ENCODE measurements around the gene KIDINS220.

KIDINS220 gene

DNA sequence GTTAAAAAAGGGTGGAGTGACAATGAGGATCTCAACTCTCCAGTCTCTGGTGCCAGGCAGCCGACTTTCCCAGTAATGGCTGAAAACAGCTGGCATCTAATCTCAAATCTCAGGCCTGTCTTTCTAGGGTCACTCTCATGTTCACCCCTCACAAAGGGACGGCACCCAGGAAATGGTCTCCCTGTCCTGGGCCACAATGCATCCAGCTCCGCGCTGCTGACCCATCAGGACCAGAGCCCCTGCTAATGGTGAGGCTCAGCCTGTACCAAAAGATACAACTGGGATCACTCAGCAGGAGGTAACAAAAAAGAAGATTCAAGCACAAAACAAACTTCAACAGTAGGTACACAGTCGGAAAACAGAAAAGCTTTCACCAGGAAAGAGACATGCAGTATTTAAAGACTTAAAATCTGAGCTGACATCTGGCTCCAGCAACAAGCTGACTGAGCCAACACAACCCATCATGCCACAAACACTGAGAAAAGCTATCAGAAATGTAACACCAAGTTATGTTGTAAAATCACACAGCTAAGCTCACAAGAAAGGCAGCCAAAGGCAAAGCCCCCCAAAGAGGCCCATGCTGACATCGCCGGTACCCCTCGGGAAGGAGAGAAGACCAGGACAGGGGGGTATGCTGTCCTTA is 13.6 kb upstream of the KIDINS220 start:
- no peak for DNase-seq

DNA sequence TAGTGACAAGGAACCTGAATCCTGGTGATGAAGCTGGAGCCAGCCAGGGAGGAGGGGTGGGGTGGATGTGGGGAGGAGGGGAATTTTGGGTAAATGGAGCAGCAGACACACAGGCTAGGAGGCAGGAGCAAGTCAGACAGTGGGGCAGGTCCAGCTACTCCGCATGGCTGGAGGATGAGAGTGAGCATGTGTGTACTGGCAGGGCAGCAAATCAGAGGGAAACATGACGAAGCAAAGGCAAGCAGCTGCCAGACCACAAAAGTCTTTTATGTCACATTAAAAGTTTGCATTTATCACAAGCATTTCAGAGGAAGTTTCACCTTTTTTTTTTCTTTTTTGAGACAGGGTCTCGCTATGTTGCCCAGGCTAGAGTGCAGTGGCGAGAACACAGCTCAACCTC is 11.9 kb upstream of the KIDINS220 start:
- DNase-seq = no peak

DNA sequence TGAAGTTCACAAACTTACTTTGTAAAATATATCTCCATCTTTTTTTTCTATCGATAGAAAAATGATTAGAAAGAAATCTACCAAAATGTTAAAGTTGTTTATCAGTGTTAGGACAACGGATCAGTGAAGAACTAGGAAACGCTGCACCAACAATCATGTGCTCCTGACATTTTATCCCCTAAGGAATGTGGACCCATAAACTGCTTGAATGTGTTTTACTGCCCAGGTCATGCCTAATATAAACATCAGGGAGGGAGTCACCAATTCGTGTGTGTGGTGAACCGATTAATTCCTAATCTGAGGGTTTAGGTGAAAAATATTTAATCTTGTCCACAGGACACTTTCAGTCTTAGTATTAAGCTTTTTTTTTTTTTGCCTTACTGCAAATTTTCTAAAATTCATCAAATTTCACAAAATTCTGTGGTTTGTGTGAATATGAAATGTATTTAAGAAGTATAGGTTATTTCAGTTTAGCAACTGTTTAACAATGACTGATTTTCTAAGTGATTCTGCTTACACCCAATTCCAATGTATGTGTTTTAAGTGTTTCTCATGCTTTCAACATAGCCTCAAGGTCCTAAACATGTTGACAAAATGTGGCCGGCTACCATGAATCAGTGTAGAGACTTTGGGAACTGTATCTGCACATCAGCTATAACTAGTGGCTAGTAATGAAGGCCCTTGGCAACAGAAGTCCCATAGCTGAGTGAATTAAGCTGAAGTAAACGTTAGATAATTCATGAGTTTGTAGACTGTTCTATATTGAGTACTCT is 11.1 kb upstream of the KIDINS220 start:
- DNase-seq = no peak

DNA sequence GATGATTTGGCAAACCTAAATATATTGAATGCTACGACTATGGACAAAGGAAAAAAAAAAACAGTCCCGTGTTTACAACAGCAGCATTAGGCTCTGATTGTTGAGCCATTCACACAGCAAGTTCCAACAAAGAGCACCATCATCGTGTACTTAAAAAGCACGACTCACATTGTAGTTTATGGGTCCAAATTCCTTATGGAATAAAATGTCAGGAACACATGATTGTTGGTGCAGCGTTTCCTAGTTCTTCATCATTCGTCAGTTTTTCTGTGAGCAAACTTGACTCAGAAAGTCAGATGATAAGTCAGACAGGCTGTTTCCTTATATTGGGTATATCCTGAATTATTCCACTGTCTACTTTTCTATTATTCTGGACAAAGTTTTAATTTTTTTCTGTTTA is 10.0 kb upstream of the KIDINS220 start:
- DNase-seq = no peak

DNA sequence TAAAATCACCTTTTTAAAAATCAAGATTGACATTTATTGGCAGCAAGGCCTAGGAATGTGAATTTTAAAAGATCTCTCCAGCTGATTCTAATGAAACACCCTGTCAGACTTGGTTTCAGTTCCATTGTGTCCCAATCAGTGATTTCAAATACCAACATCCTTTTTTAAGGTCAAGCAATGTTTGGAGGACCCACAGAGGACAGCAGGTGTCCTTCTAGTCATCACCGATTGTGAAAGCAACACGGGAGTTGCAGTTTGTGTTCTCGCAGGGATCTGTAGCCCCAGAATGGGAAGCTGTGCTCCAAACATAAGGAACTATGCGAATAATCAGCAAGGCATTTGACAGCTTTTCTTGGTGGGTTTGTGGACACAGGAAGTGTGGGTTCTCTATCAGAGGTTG is 4.5 kb upstream of the KIDINS220 start:
- DNase-seq = no peak

DNA sequence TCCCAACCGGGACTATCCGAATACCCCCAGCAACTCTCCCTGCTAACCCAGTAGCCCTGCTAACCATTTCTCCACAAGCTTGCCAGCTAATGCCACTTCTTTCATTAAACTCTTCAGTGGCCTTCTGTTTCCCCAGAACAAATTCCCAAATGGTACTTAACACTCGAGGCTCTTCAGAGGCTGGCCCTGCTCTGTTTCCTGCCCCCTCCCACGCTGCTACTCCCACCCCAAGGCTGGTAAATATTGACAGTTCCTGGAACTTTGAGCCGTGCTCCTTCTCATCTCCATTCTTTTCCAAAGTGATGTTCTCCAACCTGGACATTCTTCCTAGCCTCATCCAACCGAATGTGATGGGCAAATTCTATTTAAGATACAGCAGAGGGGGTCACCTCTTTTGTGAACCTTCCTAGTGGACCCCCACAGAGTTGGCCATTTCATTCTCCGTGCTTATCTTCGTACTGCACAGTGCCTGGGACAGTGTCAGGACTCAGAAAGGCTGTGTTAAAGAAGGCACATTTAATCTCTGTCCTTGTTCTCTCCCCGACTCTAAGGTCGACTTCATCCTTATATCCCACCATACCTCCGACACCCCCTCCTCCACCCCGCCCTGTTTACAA is 3.2 kb upstream of the KIDINS220 start:
- DNase-seq = no peak

DNA sequence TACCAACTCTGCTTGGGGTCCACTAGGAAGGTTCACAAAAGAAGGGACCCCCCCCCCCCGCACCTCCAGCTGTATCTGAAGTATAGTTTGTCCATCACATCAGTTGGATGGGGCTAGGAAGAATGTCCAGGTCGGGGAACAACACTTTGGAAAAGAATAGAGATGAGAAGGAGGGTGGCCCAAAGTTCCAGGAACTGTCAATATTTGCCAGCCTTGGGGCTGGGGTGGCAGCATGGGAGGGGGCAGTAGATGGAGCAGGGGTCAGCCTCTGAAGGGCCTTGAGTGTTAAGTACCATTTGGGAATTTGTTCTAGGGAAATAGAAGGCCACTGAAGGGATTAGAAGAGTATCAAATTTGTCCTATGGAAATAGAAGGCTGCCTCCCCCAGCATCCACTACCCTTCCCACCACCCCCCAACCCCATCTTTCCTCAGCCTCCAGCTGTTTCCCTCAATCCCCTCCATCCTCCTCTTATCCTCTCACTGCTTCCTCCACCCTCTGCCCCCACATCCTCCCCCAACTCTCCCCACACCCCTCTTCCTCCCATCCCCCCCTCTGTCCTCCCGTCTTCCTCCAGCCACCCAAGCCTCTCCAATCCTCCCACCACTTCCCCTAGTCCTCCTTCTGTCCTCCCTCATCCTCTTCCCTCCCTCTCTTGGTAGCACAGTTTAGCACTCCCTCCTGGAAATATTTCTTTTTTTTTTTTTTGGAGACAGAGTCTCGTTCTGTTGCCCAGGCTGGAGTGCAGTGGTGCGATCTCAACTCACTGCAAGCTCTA is 2.0 kb upstream of the KIDINS220 start:
- DNase-seq = no peak

DNA sequence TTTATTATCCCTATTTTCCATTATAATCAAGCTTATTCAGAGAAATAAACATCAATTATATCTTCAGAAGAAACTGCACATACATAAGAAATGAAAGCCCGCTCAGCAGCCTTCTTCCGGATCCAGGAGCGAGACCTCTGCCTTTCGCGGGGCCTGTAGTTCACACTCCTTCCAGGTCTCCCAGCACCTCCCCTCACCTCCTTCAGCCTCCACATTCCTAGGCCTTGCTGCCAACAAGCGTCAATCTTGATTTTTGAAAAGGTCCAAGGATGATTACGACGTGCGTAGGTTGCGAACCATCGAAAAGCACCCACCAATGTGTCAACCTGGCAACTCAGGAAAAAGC is 355 bp upstream of the KIDINS220 start:
- no peak for DNase-seq

DNA sequence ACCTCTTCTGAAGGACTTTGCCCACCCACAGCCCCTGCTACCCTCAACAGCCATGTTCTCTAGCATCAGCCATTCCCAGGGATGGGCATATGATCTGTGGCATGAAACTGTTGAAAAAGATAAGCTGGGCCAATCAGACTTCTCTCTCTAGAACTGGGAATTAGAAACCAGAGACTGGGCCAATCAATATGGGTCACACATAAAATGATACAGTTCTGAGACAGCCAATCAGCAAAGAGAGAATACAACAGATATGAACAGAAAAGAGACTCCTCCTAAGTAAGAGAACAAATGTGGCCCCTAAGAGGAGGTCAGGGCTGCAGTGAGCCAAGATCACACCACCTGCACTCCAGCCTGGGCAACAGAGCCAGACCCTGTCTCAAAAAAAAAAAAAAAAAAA is 2.1 kb downstream of the KIDINS220 start:
- no peak for DNase-seq

DNA sequence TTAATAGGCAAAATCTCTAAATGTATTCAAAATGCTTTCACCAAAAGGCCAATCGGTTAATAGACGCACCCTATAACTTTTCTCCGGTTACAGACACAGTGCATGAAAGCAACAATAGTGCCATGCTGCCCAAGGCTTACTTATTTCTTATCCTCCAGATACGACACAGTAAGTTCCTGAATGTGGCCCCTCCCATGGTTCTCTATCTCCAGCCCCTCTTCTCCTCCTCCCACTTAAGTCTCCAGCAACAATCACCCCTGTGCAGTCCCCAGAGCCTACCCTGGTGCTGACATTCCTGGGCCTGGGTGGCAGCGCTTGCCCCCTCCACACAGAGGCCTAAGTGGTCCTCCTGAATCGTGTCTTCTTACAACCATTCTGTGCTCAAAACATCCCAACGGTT is 3.6 kb downstream of the KIDINS220 start:
- DNase-seq = no peak

DNA sequence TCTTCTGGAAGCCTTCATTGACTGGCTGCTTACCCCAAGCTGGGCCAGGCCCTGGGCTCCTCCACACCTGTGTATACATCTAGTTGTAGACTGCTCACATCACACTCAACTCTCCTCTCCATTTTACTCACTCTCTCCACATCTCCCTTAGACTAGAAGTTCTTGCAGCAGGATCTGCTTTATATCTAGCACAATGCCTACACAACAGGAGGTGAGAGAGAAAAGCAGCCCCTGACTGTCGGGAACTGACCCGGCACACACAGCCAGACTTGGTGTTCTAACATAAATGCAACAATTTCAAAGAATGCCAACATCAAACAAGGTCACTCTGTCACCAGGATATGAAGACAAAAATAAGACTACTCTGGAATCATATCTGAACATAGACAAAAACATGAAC is 5.9 kb downstream of the KIDINS220 start:
- DNase-seq = no peak

DNA sequence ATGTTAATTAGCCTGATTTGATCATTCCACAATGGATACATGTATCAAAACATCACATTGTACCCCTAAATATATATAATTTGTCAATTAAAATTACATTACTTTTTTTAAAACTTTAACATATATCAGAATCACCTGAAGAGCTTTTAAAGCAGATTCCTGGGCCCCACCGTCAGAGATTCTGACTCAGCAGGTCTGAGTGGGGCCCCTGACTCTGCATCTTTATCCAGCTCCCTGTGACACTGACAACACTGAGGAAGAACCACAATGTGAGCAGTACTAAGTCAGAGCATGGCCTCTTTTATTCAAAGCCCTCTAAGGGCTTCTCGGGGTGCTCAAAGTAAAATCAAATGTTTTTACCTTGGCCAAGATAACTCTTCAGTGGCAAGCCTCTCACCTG is 9.7 kb downstream of the KIDINS220 start:
- DNase-seq = no peak

DNA sequence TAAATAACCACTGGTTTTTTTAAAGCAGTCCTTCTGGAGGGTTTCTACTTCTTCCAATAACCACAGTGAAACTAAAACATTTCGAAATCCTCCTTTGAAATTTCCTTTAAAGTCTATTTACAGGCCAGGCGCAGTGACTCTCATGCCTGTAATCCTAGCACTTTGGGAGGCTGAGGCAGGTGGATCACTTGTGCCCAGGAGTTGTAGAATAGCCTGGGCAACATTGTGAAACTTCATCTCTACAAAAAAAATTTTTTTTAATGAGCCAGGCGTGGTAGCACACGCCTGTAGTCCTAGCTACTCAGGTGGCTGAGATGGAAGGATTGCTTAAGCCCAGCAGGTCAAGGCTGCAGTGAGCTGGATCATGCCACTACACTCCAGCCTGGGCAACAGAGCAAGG is 15.2 kb downstream of the KIDINS220 start:
- no peak for DNase-seq

DNA sequence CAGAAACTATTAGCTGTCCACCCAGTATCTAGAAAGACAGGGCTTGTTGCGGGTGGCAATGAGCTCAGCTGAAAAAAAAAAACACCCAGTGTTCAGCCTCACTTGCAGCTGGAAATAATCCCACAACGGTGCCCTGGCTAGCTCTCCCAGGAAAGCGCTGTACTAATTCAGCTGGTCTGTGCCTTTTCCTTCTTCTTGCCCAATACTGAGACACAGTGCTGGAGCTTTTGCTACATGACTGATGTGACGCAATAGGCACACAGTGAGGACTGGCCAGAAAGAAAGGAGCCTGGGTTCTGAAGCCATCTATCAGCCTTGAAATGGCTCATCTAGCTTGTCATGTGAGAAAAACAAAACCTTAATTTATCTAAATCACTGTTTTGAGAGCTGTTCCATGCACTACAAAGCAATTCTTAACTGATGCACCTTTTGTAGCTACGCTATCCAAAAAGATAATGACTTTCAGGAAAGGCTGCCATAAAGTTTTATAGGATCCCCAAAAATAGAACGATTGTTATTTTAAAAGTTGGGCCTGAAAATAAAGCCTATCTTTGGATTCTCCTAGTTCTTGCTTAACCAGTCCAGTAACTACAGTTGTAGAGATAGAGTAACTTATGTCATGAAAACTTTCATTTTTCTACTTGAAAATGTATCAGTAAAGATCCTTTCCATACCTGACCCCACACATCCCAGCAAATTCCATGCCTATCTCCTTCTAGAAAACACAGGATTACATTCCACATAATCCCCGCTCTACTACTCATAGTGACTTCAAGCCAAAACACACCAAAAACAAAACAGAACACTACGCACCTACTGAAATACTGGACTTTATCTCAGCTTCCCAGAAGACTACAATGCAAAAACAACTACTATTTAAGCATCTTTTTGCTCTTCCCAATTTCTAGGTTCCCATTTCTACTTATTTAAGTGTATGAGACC is 15.9 kb downstream of the KIDINS220 start:
- no peak for DNase-seq

DNA sequence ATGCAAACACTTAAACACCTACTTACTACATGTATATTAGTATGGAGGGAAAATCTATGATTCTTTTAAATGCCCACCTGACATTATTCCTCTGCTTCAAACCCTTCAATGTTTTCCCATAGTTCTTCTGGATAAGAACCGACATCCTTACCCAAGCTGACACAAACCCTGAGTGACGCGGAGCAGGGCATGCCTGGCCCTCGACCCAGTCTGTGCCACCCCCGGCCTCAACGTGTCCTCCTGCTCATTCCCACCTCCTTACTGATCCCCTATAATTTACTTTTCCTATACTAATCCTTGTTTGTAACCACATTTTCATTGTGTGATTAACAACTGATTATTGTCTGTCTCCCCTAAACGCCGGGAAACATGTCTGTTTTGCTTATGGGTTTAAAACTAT is 17.5 kb downstream of the KIDINS220 start:
- DNase-seq = no peak

DNA sequence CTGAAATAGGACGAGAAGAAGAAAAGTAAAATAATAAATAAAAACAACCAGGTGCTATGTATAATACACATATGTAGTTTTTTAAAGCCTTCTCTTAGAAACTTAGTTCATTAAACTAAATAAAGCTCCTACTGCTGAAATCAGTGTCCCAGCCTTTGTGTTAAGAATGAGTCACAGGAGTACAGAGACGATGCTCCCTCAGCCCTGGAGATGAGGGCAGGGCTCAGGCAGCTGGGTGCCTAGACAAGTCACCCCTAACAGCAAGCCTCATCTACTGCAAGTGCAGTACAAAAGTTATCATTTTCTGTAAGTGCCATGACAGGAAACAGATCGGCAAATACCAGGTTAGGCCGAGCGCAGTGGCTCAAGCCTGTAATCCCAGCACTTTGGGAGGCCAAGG is 18.2 kb downstream of the KIDINS220 start:
- DNase-seq = no peak

DNA sequence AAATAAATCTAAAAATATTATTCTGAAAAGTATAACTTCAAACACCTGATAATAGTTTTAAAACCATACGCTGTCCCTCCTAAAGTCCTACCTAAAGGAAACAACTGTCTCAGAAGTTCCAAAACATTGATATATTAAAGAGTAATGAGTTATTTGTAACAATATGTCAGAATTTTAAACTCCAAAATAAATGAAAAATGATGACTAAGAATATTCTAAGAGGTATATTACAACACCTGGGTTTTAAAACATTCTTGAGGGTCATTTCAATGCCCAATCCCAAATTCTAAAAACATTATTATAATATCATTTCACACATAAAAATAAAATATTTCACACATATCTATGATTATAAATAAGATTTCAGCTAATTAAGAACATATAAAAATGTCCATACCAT is 20.2 kb downstream of the KIDINS220 start:
- DNase-seq = no peak

DNA sequence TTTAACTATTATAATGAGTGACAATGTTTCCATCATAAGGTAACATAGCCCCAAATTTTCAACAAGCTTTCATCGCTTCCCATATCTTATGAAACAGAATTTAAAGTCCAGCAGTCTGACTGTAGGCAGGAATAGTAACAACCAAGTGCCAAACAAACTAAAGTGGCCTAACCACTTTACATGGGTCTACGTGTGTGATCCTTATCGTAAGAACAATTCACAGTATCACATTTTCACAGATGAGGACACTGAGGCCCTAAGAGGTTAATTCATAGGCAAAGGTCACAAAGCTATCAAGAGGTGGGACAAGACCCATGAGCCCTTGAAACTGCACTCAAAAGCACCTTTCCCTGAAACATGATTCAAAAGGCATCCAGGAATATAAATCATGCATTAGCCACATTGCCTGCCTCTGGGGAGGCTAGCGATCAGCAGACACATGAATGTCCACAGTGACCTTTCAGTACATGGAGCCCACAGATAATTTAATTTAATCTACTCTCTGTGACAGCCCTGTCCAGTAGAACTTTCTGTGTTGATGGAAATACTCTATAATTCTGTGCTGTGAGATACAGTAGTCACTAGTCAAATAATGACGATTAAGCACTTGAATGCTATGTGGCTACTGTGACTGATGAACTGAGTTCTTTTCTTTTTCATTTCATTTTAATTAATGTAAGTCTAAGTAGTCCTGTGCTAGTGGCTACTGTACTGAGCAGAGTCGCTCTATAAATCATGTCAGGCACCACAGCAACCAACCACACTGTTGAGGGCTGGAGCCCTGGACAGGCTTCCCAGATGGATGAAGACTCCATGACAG is 30.3 kb downstream of the KIDINS220 start:
- DNase-seq = no peak

DNA sequence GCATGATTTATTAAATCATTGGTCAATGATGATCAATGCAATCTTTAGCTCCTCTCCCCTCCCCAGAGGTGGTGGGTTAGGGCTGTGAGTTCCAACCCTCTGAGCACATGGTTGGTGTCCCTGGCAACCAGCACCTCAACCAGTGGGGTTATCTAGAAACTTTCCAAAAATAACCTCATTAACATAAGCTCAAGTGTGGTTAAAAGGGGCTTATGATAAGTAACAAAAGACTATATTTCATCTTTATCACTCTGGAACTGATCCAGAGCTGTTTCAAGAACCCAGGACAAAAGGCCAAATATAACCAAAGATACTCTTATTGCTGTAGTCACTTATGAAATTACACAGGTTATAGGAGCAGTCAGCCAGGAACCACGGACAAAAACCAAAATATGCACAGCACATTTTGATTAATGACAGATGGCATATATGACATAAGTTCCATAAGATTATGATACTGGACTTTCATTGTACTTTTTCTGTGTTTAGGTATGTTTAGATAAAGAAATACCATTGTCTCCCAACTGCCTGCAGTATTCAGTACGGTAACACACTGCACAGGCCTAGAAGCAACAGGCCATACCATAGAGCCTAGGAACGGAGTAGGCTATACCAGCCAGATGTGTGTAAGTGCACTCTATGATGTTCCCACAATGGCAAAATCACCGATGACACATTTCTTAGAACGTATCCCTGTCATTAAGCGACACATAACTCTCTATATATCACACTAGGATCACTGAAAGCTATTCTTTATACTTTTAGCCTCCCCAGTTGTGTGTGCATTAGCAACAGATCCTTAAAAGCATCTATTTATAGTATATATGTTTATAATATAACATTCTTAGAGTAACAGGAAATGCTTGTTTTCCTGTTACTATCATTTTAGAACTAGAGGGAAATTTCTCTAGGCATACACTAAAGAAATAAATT is 31.9 kb downstream of the KIDINS220 start:
- DNase-seq = no peak

DNA sequence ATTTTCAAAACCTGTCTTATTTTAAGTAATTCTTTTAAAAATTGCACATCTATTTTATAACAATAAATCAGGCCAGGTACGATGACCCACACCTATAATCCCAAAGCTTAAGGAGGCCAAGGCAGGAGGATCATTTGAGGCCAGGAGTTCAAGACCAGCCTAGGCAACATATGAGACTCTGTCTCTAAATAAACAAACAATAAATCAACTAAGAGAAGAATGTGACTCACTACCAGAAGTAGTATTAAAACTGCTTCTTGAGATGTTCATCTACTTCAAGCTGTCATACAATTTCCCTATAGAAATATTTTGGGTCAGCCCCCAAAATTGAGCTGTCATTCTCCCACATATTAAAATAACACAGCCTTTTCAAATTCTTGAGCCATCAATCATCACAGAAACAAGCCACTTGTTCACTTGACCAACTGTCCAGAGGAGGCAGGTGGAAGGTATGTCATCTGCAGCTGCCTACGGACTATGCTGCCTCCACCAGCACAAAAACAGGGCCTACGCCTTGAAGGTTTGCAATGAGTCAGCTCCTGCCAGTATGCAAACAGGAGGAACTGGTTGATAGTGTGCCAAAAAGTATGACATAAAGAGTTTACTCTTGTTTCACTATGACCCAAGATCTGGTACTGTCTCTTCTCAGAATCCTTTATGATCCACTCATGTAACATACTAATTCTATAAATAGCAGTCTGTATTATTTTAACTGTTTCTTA is 33.6 kb downstream of the KIDINS220 start:
- DNase-seq = no peak
